Sigmoid colon (tissue), 3 donors: Measurements from ENCODE around the gene ZNF688.

Experiments used
- CTCF ChIP-seq, 4 experiments: fragments of 450-650 bp in 3 of 4; fragments of 200-600 bp in 1 of 4; IDR thresholded peaks; one replicate each; pipeline ENCODE4 v1.5.1; 2016 to 2019; ENCODE audit warnings: antibody characterized with exemption in 4 of 4, mild to moderate bottlenecking in 3 of 4, moderate library complexity in 2 of 4
- POLR2A ChIP-seq, 2 donors: fragments of 450-650 bp; IDR thresholded peaks; one replicate each; pipeline ENCODE4 v1.6.1; 2016; ENCODE audit warnings: antibody characterized with exemption in 2 of 2, mild to moderate bottlenecking in 2 of 2, moderate library complexity in 2 of 2

GRCh38 chr16:30521873-30522641 is 49.5 kb downstream of the ZNF688 start:
- TF ChIP-seq CTCF (IDR thresholded peaks at IDR 0.05): no peak
- no peak for TF ChIP-seq POLR2A (IDR thresholded peaks at IDR 0.05)
